Stimulated activated naive CD4-positive, alpha-beta T cell (primary cell): ENCODE measurements around the gene ZBTB25.

Experiments
- DNase-seq, 6 experiments: peaks; one replicate each; lab custom pipeline; 2025; lab: John Stamatoyannopoulos, UW

ZBTB25 gene

DNA sequence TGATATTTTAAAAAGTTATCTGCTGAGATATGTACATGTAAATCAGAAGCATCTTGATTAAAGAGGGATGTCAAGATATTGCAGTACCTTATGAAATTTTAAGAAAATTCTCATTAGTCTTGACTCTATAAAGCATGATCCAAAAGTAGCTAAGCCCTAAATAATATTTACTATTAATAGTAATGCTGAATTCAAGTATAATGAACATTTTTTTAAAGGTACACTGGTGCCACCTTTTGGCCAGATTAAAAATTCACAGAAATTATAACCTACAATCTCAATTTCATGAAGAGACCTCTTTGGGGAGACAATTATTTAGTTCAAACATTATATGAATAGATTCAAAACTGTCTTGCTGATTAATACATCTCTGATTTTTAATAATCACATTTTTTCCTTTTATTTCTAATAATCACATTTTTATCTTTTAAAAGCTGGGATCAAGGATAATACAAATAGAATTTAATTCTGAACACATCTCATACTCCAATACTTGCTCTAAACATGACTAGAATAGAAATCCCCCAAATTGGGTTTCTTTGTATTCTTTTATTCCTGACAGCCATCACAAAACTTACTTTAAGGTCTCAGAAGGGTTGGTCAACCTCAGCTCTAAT lies 24.9 kb downstream of the ZBTB25 start:
- DNase-seq, result peak in 3 of 6 experiments; percentile 12 to 30 (median 22)

DNA sequence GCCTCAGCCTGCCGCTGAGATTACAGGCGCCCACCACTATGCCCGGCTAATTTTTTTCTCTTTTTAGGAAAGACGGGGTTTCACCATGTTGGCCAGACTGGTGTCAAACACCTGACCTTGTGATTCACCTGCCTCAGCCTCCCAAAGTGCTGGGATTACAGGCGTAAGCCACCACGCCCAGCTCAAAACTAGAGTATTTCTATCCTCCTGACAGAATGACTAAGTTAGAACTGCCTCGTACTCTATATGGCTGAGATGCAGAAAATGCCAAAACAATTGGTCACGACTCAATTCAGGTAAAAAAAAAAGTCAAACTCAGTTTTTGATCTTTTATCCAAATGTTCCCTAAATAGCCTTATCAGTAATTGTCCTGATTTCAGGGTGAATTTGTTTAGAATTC lies 27.2 kb downstream of the ZBTB25 start:
- DNase-seq, result no peak

DNA sequence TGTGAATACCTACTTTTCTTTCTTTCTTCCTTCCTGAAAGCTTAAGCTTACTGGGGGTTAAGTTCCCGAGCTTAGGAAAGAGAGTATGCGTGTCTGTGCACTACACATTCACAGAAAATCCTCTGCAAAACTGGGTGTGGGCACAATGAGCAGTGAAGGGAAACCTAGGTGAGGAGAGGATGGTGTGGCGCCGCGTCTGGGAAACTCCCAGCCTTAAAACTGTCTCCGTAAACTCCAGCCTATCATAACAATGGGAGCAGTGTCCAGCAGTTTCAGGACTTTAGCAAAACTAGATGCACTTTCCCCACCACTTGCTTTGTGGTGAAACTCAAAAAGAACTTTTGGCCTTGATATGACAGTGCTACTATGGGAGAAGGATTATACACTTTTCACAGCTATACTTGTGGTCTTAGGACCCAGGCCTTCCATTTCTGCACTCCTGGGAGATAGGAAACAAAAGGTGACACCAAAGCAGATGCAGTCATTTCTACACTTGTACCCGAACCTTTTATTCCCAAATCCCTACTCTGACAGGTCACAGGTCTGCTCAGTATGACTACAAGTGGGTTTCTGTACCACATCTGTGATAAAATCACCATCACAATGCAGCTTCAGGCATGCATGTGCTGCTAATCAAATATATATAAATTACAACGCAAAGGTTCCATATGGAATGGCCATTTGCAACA lies 27.9 kb downstream of the ZBTB25 start:
- no peak for DNase-seq

DNA sequence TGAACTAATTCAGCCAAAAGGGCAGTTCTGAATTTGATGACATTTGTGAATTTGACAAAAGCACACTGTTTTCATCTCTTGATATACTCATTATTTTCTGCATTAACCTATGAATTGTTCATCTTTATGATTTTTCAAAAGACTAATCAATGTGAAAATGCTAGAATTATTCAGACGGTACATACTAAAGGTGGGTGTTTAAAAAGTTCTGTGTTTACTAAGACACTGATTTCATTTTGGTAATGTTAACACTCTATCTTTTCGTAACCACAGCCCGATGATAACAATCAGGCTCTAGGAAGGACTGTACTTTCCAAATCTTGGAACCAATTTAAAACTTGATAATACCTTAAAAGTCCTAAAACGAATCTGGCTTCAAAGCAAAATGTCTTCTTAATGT lies 28.9 kb downstream of the ZBTB25 start:
- no peak for DNase-seq

DNA sequence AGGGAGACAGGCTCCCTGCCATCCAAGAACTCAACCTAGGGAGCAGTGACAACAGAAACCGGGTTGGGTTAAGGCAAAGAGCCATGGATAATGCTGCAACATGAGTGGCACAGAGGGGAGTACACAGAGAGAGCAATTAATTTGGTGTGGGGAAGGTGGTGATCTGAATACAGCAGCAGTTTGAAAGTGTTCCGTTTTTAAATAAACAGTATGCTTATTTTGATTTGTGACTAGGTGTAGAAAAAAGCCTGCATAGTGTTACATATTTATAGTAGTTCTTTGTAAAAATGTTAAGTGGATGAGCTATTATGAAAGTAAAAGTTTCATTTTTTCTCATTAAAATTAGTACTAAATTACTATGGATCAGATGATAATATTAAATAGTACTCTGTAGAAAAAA lies 29.6 kb downstream of the ZBTB25 start:
- DNase-seq, result no peak

DNA sequence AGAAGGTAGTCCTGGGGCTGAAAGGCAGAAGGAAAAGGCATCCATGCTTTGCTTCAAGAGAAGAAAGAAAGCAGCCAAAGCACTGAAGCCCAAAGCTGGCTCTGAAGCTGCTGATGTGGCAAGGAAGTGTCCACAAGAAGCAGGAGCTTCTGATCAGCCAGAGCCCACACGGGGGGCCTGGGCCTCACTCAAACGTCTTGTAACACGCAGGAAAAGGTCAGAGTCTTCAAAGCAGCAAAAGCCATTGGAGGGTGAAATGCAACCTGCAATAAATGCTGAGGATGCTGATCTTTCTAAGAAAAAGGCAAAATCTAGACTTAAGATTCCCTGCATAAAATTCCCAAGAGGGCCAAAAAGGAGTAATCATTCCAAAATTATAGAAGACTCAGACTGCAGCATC lies 35.2 kb downstream of the ZBTB25 start:
- no peak for DNase-seq

DNA sequence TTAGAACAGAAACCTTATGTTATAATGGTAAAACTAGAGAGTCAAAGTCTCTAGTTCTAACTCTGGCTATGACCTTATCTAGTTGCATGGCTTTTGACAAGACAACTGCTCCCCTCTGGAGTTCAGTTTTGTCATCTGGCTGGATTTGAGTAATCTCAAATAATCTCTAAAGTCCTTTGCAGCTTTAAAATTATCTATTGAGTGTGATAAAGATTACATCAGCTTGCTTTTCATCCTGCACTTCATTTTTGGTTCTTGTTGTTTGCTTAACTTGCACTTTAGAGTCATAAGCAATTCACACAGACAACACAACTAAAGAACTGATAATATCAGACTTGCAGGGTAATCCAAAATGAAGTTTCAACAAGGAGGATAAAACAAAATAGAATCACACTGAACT lies 36.1 kb downstream of the ZBTB25 start:
- no peak for DNase-seq

DNA sequence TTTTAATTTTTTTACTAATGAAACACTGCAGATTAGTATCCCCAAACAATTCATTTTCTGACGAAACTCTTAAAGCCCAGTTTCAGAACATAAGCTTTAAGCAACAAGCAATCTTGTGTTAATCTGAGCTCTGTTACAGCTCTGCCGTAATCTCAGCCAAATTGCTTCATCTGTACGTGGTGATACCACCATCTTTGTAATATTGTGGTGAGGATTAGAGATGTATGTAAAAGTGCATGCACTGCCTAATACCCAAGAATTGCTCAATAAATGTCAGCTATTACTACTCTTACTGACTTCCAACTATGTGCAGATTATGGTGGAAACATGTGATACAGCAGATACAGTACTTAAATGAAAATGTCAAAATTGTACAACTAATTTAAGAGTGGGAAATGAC lies 36.5 kb downstream of the ZBTB25 start:
- no peak for DNase-seq

DNA sequence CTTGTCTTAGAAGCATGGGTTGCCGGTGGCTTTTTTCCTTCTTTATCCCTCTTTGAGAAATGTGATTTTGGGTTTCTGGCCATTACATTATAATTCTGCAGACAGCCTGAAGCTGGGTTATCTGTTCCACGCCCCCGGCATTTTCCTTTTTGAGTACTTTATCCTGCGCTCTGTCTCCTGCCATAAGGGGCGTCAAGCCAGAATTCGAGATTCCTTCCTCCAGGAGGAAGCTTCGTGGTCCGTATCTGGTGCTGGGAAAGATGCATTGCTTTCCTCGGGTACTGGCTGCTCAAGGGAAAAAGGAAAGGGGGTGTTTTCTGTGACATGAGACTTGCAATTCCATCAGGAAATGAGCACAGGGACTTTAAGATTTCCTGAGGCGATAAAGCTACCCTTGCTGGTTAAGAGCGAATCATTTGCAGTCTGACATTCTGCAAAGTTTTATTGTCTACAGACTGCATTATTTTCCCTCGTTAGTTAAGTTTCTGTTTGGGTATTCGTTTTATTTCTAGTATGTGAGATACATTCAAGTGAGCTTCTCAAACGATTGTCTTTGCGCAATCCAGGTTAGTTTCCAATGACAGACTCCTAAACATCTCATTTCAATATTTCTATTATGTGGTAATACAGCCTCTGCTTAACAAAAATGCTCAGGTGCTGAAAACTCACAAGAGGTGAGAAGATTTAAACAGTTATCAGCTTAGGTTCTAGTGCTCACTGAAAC lies 37.6 kb downstream of the ZBTB25 start:
- peak in 1 of 6 experiments; percentile 10 for DNase-seq

DNA sequence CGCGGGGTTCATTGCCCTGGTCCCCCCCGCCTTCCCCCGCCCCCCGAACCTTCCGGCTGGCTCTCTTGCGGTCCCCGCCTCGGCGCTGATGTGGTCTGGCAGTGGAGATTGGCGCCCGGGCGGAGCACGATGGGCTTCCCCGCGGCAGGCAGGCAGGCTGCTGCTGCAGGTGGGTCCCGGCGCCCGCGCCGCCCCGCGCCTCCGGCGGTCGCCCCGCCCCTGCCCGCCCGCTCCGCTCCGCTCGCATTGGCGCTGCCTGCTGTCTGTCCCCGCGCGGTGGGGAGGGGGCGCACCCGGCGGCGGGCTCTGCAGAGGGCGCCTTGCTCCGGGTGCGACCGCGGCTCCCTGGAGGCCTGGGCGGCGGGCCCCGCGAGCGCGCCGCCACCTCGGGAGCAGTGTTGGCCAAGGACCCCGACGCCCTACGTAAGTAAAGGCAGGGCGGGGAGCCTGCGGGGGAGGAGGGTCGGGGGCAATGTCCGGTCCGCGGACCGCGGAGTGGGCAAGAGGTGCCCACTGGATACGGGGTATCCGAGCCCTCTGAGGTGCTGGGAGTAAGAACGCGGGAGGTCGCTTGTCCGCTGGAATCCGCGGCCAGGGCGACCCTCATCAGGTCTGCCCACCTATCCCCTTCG lies 38.3 kb downstream of the ZBTB25 start, which contains the start of gene AKAP5:
TSS of gene AKAP5 (plus strand) at position 309 of the 632 bp plus-strand sequence. CDS start 2,896 bp downstream, outside the sequence.
- DNase-seq, result peak; percentile 47 to 69 (median 60)

DNA sequence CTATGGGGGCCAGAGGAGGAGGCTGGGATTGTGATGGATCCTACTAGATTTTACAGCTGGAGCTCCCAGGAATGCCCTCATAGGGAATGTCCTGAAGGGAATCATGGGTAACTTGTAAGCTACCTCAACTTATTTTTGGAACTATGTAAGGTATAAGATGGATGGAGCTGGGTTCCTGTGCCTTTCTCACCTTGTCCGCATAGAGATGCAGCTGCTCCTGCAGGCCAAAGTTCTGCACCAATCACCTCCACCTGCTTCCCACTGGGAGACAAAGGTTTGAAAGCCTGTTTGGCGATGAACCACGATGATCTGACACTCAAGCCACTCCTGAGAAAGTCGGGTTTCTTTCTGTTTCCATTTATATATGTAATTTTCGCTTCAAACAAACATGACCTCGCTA lies 39.0 kb downstream of the ZBTB25 start:
- DNase-seq, result no peak

DNA sequence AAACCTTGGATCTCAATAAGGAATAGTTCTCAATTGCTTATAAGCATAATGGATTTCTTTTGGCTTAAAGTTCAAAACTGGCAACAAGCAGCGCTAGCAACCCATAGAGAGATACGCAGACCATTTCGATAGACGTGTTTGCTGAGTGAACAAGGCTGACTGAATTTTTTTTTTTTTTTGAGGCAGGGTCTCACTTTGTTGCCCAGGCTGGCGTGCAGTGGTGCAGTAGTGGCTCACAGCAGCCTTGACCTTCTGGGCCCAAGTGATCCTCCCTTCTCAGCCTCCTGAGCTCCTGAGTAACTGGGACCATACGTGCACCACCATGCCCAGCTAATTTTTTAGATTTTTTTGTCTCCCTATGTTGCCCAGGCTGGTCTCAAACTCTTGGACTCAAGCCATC lies 39.8 kb downstream of the ZBTB25 start:
- DNase-seq, result no peak

DNA sequence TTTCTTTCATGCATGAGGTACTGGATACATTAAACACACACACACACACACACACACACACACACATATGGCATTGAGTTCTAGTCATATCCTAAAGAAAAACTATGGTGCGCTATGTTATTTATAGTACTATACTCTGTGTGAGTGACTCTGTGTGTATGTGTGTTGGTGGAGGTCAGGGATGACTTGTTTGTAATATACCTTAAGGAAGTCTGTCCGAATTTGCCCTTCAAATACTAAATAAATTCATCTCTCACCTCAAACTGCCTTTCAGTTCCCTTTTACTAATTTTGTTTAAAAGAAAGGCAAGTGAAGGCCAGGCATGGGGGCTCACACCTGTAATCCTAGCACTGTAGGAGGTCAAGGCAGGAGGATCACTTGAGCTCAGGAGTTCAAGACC lies 40.4 kb downstream of the ZBTB25 start:
- DNase-seq, result no peak

DNA sequence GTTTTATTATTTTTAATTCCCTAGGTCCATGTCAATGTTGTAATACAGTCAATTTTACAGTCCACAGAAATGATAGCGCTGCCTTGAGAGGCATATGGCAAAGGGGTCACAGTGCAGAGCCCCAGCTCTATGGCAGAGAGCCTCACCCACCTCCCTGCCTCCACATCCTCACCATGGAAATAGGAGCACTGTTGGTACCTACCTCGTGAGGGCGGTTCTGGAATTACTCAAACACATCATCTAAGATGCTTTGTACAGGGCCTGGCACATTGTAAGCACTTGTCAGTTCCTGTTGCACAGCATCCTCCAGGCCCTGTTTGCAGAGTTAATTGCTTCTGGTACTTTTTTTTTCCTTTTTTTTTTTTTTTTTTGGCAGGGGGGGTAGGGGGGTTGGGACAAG lies 42.4 kb downstream of the ZBTB25 start:
- DNase-seq, result no peak

DNA sequence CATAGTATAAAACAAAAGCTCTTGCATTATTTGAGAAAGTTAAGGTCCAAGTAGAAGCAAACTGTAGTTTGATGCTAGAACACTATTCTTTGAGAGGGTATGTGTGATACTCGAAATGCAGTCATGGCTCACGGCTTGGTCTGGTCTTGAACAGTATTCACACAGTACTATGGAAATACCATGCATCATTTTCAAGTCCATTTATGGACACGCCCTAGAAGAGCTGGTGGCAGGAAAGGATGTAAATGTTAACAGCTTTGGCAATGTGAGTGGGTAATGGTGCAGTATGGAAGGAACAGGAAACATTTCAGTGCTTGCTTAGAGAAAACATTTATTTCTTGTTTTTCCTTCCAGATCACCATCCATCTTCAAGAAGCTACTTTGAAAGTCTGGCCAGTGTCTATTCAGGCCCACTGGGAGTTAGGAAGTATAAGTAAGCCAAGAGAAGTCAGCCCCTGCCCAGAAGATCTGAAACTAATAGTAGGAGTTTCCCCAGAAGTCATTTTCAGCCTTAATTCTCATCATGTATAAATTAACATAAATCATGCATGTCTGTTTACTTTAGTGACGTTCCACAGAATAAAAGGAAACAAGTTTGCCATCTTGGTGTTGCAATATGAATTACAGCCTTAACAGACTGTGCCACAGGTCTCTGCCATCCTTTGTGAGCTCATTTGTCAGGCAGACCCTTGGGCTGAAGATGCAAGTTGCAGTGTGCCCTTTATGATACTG lies 44.1 kb downstream of the ZBTB25 start:
- DNase-seq, result no peak

DNA sequence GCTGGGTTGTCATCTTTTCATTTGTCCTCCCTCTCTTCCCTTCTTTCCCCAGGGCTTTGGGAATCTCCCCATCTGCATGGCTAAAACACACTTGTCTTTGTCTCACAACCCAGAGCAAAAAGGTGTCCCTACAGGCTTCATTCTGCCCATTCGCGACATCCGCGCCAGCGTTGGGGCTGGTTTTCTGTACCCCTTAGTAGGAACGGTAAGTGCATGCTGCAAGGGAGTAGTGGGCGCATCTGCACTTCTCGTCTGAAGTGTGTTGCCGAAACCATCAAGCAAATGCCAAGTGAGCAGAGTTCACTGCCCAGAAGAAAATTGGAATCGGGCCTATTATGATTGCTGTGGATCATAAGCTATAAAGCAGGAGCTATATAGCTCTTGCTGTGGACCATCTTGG lies 49.0 kb downstream of the ZBTB25 start:
- no peak for DNase-seq

DNA sequence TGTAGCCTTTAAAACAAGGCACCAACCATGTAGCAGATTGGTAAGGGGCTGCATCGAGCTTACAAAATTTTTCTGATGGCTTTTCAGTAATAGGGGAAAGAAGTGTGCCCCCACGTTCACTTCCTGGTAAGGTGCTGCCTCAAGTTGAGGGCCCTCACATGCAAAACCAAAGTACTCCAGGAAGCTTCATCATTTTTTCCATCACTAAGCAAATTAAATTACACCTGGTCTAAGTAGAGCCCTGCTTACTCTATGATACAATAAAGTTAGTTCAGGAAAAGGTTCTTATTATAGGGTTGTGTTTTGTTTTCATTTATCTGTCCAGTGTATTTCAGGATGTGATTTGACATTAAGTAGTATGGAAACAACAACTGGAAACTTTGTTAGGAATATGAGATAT lies 53.4 kb downstream of the ZBTB25 start:
- DNase-seq, result no peak

DNA sequence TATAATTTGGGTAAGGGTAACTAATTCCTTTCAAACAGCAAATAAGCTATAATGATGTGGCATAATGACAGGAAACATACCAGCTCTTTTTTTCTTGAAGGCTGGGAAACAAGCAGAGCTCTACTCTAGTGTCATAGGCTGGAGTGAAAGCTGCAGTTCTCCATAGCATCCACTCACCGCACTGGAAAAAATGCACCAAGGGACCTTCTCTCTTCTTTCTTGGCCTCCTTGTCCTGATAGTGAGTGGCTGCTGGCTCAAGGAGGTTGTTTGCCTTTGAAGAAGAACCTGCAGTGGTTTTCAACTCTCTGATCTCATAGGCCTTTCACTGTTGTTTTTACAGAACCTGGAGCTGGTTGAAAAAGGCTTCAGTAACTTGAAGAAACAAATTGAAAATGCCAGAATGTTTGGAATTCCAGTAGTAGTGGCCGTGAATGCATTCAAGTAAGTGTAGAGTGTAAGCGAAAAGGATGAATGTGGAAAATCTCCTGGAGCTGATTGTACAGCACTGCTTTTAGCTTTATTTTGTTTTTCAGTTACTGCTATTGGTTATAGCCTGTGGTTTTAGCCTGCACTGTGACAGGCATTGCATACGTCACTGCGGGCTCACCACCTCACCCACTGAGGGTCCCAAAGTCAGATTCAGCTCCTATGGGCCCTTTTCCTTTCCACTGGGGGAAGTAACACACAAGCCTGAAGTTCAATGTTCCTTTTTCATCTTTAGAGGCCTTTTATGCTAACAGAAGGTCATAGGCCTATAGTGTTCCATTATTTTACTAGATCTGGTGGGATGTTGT lies 55.6 kb downstream of the ZBTB25 start:
- DNase-seq, result no peak

DNA sequence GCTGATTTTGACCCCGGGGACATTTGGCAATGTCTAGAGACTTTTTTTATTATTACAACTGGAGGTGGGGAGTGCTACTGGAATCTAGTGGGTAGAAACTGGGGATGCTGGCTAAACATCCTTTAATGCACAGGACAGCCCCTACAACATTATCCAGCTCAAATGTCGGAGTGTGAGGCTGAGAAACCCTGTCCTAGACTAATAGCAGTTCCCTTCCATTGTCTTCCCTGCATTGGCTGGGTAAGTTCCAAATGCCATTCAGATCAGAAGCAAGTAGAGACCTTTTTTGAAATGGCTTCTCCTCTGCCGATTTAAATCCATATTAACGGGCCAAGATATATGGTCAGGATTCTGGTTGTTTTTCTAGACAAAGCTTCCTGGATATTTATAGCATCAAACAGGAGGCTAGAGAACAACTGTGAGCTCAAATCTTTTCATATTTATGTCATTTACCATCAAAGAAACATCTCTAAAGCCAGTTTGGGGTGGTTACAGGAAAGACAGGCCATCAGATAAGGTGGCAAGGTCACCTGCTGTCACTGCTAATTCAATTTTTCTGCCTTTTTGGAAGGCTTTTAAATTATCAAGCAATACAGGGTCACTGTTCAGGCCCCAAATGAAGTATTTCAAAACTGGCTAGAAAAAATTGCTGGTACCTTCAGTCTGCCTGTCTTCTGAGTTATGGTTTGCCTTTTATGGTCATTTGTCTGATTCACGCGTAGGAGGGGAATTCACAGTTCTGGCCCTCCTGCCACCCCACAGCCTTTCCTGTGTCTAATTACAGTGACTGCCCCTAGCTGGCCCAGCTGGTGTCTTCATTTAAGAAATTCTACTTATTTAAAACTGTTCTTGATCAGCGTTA lies 58.4 kb downstream of the ZBTB25 start:
- no peak for DNase-seq

DNA sequence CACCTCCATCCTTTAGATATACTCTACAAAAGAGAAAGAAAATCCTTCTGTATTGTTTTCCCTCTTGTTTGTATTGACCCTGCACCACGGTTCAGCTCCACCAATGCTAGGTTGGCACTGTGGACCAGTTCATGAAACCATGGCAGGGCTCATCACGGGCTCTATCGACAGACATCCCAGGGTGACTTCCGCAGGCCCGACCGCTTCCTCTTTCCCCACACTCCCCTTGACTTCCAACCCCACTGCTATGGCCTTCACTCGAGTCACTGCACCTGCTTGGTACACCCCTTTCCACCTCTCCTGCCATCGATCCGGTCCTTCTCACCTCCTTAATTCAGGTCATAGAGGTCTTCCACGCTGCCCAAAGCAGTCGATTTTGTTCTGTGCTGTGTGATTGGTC lies 59.5 kb downstream of the ZBTB25 start:
- no peak for DNase-seq
